ENCODE measurements around the gene FETUB.

DNA sequence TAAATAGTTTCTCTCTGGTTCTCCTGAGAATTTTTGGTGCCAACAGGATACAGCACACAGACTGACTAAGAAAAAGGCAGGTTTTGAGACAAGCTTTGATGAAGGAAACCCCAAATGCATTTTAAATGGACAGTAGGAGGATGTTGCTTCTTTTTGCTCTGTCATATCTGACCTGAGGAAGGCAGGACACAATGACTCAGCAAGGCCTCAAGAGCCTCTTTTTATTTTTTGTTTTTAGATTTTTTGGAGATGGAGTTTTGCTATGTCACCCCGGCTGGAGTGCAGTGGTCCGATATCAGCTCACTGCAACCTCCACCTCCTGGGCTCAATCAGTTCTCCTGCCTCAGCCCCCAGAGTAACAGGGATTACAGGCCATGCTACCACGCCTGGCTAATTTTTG lies 60.1 kb downstream of the FETUB start:
- TF ChIP-seq, protein P1, sequence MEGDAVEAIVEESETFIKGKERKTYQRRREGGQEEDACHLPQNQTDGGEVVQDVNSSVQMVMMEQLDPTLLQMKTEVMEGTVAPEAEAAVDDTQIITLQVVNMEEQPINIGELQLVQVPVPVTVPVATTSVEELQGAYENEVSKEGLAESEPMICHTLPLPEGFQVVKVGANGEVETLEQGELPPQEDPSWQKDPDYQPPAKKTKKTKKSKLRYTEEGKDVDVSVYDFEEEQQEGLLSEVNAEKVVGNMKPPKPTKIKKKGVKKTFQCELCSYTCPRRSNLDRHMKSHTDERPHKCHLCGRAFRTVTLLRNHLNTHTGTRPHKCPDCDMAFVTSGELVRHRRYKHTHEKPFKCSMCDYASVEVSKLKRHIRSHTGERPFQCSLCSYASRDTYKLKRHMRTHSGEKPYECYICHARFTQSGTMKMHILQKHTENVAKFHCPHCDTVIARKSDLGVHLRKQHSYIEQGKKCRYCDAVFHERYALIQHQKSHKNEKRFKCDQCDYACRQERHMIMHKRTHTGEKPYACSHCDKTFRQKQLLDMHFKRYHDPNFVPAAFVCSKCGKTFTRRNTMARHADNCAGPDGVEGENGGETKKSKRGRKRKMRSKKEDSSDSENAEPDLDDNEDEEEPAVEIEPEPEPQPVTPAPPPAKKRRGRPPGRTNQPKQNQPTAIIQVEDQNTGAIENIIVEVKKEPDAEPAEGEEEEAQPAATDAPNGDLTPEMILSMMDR (IDR thresholded peaks at IDR 0.05), result no peak
- no peak for TF ChIP-seq EZH2 (IDR thresholded peaks at IDR 0.05; ENCODE audit: borderline replicate concordance, insufficient read depth, low read depth, low read length, poor library complexity, severe bottlenecking)
